HG02970 (cell line): ENCODE measurements around the gene PKDCC.
"Not testable (repeated sequence)": the region's sequence is repeated elsewhere in the genome, so short reads cannot be mapped to it uniquely, and the experiment has no call there.

Experiments
- ATAC-seq: cut with Tn5 transposase; IDR thresholded peaks from one replicate; pipeline ENCODE4 v1.9.1; 2021; ENCODE audit warnings: mild to moderate bottlenecking, moderate library complexity, moderate number of reproducible peaks; ENCODE audit not compliant: unreplicated experiment, low FRiP score

PKDCC gene

DNA sequence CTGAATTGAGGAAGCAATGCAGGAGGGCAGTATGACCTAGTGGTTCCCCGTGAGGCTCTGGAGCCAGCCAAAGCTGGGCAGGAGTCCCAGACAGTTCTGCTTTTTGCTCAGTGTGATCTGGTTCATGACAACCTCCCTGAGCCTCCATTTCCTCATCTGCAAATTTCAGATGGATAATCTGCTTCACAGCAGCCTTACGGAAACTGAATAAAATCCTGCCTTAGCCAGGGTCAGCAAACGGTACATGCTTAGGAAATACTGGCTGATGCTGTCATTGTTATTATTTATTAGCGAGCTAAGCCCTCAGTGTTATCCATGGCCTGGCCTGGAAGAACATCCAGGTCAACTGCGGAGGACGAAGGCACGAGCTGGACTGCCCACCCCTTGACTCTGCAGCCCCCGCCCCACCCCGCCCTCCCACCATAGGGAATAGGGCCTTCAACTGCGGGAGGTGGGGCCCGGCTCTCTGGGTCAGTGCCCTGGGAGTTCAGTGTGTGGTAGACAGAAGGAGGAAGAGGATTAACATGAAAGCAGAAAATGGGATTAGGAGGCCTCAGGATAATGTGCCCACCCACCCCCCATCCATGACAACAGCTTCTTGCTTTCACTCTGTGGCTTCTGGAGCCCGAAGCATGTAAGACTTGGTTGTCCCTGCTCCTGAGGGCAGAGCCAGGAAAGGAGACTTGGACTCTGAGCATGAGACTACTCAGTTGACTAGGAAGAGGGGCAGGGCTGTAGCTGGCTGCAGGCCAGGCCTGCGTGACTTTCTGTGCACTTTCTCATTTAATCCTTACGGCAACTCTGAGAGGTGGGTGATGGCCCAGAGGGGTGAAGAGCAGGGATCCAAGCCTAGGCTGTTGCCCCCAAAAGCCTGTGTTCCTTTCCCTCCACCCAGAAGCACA, 13.1 kb downstream of the PKDCC start:
- no peak for ATAC-seq

DNA sequence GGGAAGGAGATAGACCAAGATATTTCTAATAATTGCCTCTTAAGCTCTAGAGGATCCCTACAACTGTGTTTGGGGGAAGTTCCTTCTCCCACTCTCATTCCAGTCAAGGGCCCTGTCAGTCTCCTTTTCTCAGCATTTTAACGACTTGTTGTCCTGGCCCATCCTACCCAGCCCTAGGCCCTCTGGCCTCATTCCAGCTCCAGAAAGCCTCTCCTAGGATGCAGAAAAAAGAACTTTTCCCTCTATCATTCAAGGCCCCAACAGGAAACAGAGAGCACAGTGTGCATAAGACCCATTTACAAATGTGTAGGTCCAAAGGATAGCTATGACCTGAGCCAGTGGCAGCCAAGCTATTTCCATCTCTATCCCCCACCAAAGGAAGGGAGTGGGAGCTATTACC, 14.0 kb downstream of the PKDCC start:
- ATAC-seq: no peak

DNA sequence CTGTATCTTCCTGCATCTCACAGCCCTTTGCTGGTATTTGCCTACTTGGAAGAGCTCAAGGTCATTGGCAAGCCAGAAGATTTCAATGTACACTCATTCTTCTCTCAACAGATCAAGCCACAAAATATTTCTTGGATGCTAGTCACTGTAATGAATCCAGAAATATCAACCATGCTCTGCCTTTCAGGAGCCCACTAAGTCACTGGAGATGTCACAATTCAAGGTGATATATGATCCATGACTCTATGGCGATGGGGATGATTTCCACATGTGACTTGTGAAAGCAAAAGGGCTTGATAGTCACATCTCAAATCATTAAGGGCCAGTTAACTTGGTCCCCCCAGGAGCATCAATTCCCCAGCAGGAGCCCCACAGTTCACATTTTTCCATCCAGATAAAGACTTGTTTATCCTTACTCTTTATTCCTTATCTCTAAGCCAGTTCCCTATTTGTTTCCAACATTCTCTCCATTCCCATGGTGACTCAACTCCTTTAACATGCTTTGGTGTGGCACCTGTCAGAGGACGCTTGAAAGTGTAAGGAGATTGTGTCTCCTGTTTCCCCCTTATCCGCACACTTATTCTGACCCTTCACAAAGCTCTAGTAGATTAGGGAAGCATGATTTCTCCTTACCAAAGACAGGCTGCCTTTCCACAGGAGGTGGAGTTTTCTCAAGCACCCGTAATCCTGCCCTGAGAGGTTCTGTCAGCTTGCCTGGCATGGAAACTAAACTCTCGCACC, 15.8 kb downstream of the PKDCC start:
- no peak for ATAC-seq

DNA sequence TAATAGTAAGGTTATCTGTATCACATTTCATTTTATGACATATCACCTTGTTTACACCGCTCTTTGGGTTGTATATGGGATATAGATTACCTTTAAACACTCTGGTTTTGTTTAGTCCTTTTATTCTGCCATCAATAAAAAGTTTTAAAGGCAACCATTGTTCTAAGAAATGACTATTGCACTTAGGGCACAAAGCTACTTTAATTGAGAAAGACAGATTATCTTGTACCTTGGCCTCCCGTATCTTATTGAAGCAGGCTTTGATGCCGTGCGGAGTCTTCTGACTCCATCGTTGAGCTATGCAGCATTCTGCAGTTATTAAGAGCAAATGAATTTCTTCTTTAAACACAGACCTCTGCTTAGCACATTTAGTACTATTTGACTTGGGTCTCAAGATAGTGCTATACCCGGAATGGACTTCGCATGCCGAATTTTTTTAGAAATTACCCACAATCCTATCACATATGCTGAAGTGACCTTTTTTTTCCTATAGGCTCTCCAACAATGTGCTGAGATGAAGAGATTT, 16.7 kb downstream of the PKDCC start:
- ATAC-seq: no peak

DNA sequence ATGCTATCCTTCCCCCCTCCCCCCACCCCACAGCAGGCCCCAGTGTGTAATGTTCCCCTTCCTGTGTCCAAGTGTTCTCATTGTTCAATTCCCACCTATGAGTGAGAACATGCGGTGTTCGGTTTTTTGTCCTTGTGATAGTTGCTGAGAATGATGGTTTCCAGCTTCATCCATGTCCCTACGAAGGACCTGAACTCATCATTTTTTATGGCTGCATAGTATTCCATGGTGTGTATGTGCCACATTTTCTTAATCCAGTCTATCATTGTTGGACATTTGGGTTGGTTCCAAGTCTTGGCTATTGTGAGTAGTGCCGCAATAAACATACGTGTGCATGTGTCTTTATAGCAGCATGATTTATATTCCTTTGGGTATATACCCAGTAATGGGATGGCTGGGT, 17.9 kb downstream of the PKDCC start:
- ATAC-seq: not testable (repeated sequence)

DNA sequence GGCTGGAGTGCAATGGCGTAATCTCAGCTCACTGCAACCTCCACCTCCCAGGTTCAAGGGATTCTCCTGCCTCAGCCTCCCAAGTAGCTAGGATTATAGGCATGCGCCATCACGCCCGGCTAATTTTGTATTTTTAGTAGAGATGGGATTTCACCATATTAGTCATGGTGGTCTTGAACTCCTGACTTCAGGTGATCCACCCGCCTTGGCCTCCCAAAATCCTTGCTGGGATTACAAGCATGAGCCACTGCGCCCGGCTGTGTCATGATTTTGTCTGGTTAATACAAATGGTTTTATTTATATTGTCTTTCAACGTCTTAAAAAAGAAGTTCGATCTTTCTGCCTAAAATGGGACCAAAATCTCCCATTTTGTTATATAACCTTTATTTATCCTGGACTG, 19.2 kb downstream of the PKDCC start:
- ATAC-seq: not testable (repeated sequence)

DNA sequence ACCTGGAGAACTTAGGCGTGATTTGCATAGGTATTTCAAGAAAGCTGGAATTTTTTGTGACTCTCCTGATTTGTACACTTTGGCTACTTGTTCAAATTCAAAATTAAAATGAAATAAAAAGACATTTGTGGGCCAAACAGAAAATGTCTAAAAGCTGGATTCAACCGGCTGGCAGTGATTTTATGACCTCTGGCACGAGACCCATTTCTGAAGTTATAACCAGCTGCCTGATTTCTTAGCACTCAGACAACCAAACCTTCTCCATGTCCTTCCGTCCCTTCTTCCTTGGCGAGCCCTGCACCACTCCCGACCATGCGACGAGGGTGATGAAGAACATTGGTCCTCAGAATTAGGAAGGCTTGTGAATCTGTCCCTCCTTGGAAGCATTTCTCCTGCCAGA, 19.7 kb downstream of the PKDCC start:
- ATAC-seq: no peak

DNA sequence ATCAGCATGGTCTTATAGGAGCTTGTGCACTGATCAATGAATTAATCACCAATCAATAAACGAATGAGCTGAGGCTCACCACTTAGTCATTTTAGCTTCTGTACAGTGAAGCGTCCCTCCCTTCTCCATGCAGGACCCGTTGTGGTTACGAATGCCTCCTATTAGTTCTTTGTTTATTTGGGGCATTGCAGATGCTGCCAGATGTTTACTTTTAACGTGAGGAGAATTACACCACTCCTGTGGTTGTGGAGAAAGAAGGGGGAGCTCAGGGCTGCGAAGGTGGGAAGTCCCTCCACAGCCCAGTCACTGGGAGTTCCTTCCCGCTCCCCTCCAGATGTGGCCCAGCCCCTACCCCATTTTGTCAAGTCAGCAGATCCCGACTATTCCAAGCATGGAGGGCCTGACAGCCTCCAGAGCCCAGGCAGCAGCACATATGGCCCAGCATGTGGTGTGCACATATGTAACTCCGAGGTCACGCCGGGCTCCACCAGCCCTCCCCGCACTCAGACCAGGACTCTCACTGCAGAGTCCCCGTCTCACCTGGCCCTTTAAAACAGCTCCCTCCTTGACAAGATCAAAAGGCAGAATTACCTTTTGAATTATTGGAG, 20.9 kb downstream of the PKDCC start:
- no peak for ATAC-seq

DNA sequence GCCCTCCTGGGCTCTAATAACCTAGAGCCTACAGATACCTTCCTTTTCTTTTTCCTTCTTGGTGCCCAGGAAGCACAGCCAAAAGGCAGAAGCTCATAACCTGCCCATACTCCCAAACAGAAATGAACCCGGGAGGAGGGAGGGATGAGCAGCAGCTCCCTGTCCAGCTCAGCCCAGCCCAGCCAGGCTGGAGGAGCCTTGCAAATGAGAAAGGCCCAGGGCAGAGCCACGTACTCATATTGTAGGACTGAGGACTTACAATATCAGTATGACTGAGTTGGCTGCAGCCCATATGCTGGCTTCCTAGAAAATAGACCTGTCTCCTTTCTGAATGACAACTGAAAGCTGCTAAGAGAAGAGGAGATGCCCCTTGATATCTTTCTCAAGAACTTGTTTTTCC, 21.7 kb downstream of the PKDCC start:
- no peak for ATAC-seq

DNA sequence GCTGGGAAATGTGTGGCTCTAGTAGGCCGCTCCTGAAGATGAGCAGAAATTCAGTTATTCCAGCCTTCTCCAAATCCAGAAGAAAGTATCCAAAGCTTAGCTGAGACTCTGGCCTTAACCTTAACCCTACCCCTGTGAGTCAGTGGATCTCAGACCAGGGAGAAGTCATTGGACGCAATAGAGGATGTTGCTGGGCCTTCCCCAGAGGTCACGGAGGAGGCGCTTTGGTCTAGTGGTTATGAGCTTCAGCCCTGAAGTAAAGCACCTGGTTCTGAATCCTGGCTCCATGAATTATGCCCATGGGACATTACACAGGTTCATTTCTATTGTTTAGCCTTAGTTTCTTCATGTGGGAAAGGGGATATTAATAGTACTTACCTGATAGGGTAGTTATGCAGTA, 24.0 kb downstream of the PKDCC start:
- no peak for ATAC-seq

DNA sequence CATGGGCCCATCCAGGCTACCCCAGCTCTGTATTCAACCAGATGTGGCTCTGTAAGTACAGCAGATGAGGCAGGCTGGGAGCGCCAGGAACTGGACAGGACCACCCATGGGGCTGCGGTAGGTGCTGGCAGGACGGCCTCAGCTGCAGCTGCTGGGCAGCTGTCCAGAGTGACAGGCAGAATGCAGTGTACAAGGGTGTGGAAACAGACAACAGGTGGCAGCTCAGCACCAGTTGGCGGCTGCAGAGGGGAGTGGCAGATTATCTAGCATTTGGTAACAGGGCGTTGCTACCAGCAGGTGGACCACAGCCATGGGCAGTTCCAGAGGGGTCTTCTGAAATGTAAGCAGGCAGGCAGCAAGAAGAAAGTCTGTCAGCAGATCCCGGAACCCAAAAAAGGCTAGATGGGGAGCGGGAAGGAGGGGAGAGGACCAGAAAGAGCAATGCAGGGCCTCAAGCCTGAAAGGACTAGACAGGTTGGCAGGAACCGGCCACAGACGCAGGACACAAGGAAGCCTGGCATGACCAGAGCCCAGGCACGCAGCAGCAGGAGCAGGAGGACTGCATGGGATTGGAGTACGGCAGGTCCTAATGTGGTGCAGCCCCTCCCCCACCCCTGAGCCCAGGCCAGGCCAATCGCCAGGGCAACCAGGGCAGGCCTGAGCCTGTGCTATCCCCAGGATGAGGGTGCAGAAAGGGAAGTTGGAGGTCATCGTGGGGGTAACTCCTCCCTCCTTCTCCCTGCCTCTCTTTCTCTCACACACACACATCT, 24.7 kb downstream of the PKDCC start:
- no peak for ATAC-seq

DNA sequence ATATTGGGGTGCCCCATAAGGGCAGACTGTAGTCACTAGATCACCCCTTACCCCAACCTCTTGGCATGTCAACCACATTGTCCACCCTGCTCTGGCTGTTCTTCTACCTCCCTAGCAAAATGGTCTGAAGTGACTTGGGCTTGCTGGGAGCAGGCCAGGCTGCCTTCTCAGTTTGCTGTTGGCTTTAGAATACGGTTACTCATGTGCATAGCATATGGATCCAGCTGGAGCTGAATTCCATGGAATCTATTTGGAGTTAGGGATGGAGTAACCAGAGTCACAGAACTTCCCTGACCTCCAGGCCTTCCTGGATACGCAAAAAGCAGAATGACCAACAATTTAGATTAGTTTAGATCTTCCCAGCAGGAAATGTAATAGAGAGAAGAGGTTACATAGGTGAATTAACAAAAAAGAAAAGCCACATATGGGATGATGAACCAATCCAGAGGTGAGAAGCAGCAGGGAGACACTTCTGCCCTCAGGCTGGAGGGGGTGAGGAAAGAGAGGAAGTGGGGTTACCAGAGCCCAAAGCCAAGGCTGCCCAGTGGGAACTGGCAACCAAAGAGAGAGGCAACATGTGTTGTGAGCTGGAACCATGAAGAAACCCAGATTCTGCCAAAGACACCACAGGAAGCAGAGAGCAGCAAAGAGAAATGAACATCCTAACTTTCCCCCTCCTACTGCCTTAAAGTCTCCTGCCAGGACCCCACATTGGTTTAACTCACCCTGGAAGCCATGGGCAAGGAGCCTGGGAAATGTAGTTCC, 26.1 kb downstream of the PKDCC start:
- ATAC-seq: no peak

DNA sequence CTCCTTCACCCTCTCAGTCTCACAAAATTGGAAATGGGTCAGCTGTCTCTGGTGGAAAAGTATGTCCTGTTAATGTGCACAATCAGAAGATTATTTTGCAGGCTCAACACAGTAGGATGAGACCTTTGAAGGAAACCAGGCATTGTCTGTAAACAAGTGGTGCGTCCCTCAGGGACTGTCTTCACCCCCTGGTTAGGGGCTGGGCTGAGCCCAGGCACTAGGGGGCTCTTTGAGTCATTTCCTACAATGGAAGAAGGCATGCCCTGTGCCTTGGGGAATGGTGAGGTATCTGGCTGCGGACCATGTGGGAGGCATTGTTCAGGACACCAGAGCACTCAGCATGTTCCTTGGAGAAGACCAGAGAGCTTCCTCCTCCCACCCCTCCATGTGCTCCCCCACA, 26.8 kb downstream of the PKDCC start:
- ATAC-seq: no peak

DNA sequence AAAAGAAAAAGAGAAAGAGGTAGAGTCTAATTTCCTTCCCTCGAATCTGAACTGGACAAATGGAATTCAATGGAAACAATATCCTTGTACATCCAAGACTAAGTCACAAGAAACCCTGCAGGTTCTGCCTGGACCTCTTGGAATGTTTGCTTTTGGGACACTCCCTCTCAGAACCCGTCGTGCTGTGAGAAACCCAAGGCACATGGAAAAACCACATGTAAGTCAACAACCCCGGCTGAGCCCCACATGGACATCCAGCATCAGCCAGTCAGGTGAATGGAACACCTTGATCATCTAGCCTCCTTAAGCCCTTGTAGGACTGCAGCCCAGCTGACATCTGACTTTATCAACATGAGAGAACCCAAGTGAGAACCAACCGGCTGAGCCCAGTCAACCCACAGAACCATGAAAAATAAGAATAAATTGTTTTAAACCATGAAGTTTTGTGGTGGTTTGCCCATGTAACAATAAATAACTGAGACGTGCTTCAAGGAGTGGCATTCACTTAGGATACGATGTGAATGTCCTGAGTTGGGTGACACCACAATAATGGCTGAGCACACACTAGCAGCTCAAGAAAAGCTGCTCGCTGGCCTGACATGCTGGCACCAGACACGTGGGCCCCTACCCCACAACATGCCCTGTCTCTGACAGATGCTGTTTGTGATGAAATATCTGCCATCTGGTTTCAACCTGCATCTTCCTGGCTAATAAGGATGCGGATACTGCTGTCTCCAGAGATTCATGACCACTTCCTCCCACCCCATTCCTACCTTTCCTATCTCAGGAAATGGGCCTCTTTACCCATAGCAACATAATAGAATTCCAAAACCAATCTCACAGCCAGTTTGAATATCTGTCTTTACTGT, 28.8 kb downstream of the PKDCC start:
- ATAC-seq: no peak

DNA sequence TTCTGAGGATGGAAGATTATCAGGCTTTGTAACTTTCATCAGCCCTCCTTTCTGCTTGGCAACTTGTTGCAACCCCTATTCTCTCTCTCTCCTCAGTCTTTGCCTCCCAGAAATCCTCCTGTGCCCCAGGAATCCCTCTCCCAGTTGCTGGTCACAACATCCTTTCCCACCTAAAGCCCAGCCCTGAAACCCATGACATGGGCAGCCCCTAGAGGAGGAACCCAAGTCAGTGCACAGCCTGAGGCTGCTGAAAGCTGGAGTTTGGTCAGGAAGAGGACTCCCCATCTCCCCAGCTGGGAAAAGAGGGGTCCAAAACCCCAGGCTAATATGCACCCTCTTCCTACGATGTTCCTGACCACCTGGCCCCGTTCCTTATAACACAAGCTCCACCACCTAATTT, 29.5 kb downstream of the PKDCC start:
- ATAC-seq: no peak

DNA sequence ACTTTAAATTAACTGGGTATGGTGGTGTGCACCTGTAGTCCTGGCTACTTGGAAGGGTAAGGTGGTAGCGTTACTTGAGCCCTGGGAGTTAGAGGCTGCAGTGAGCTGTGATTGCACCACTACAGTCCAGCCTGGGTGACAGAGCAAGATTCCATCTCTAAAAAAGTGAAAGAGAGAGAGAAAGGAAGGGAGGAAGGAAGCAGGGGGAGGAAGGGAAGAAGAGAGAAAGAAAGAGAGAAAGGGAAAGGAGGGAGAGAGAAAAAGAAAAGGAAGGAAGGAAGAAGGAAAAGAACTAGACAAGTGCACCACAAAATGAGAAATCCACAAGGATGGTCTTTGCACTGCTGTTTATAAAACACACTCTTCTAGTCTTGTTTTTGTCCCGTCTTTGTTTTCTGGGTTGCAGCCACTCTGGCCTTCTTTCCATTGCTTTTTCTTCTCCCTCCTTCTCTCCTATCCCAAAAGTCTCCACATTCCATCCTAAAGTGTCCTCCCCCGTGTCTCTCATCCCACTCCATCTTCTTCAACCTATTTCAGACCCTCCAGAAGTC, 32.0 kb downstream of the PKDCC start:
- no peak for ATAC-seq

DNA sequence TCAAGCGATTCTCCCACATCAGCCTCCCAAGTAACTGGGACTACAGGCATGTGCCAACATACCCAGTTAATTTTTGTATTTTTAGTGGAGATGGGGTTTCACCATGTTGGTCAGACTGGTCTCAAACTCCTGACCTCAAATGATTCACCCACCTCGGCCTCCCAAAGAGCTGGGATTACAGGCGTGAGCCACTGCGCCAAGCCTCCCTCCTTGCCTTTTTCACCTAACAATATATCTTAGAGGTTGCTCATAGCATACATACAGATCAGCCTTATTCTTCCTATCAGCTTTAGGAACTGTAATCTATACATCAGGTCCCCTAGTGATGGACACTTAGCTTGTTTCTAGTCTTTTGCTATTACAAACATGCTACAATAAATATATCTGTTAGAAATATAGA, 33.3 kb downstream of the PKDCC start:
- not testable (repeated sequence) for ATAC-seq

DNA sequence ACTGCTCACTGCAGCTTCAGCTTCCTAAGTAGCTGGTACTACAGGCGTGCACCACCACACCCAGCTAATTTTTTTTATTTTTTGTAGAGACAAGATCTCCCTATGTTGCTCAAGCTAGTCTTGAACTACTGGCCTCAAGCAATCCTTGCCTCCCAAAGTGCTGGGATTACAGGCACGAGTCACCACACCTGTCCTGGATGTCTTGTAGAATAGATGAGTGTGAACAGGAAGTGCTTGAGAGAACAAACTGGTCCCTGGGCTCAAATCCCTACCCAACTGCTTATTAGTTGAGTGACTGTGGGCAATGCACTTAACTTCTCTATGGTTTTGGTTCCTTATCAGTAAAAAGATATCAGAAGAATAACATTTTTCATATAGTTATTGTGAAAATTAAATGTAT, 34.2 kb downstream of the PKDCC start:
- no peak for ATAC-seq
